COLO668 (cell line): Measurements from ENCODE around the gene TLE2.

Experiments
- DNase-seq: peaks from one replicate; lab custom pipeline; 2025; ENCODE audit not compliant: unreplicated experiment; lab: John Stamatoyannopoulos, UW

TLE2 gene

GRCh38 chr19:2962018-2962670 lies 66.9 kb downstream of the TLE2 start:
- DNase-seq: peak; percentile 46

- no peak for DNase-seq
These were observed 69.0 kb downstream of the TLE2 start for GRCh38 chr19:2960120-2960519.

DNA sequence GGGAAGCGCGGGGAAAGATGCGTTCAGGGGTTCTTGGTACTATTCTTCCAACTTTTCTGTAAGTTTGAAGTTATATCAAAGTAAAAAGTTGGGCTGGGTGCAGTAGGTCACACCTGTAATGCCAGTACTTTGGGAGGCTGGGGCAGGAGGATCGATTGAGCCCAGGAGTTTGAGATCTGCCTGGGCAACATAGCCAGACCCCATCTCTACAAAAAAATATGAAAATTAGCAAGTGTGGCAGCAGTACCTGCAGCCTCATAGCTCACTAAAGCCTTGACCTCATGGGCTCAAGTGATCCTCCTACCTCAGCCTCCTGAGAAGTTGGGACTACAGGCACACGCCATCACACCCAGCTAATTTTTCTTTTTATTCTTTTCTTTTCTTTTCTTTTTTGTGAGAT lies 71.9 kb downstream of the TLE2 start:
- DNase-seq: no peak

DNA sequence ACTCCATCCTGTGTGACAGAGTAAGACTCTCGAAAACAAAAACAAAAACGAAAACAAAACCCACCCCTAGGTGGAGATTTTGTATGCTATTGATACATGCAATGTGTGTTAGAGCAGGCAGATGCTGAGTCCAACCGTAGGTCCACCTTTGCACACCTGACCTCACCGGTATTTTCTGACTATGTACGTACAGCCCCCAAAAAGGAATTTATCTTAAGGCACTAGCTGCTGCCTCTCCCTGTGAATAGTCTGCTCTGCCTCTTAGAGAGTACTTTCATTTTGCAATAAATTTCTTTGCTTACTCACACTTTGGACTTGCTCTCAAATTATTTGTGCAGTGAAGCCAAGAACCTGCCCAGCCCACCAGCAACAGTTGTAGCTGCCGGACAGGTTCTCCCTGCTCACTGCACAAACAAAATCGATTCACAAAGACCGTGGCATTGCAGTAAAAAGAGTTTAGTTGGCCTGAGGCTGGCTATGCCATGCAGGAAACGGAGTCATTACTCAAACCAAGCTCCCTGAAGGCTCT lies 76.1 kb downstream of the TLE2 start:
- DNase-seq: peak; percentile 22

DNA sequence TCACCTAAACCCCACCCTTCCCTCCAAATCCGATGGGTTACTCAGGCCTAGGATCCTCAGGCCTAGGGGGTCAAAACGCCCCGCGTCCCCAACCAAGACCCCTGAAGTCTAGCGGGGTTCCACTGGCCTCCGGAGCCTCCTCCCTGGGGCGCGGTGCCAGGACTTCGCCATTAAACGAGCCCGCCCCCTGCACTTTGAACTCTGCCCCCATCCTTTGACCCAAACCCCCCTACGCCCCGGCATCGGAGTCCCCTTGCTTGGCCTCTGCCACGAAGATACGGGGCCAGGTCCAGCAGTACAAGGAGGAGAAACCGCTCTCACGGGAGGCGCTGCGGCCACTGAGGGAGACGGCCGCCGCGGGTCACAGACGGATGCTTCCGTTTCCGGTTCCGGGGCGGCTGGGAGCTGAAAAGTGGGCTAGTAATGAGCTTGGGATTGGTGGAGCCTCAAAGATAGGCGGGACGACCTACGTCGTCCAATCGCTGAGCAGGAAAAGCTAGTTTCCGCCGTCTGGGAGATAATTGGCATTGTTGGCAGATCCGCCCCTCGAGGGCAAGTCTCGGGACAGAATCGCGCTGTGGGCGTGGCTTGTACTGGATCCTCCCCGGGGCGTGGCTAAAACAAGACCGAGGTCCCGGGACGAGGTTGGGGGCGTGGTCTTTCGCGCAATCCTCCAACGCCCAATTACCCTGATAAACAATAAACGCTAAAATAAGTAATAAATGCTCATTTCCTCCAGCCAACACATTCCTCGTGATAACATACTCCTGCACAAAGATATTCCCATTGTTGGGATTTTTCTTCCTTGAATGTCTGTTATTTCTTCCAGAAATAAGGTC lies 78.6 kb downstream of the TLE2 start:
- DNase-seq: peak; percentile 96

- peak; percentile 37 for DNase-seq
These were observed 79.2 kb downstream of the TLE2 start for GRCh38 chr19:2949939-2950285.
